Sigmoid colon (tissue), 4 donors: ENCODE measurements around the gene IGF2R.
"Not testable (repeated sequence)": the region's sequence is repeated elsewhere in the genome, so short reads cannot be mapped to it uniquely, and the experiment has no call there.

Experiments
- EP300 ChIP-seq, 4 donors: sonication (generic); formaldehyde crosslinking; IDR thresholded peaks; one replicate each; pipeline ENCODE4 v1.6.1; 2017; ENCODE audit warnings: antibody characterized with exemption in 4 of 4
- TF ChIP-seq, protein P1 (sequence below), 4 experiments: fragments of 450-650 bp in 3 of 4; fragments of 200-600 bp in 1 of 4; IDR thresholded peaks; one replicate each; pipeline ENCODE4 v1.5.1; 2016 to 2019; ENCODE audit warnings: antibody characterized with exemption in 4 of 4, mild to moderate bottlenecking in 3 of 4, moderate library complexity in 2 of 4

- TF ChIP-seq, protein P1, sequence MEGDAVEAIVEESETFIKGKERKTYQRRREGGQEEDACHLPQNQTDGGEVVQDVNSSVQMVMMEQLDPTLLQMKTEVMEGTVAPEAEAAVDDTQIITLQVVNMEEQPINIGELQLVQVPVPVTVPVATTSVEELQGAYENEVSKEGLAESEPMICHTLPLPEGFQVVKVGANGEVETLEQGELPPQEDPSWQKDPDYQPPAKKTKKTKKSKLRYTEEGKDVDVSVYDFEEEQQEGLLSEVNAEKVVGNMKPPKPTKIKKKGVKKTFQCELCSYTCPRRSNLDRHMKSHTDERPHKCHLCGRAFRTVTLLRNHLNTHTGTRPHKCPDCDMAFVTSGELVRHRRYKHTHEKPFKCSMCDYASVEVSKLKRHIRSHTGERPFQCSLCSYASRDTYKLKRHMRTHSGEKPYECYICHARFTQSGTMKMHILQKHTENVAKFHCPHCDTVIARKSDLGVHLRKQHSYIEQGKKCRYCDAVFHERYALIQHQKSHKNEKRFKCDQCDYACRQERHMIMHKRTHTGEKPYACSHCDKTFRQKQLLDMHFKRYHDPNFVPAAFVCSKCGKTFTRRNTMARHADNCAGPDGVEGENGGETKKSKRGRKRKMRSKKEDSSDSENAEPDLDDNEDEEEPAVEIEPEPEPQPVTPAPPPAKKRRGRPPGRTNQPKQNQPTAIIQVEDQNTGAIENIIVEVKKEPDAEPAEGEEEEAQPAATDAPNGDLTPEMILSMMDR (IDR thresholded peaks at IDR 0.05) = not testable (repeated sequence)
- not testable (repeated sequence) for TF ChIP-seq EP300 (IDR thresholded peaks at IDR 0.05)
Measured at GRCh38 chr6:160125105-160125504, 156.2 kb downstream of the IGF2R start.
